Activated CD4-positive, CD25-positive, alpha-beta regulatory T cell treated with anti-CD3 and anti-CD28 coated beads, Interleukin-2, amount 50 U/mL, for 24 hours (primary cell): ENCODE data around the gene CDH15.

Experiments used
- ATAC-seq, 2 donors: fragments of 150-1000 bp; cut with Tn5 transposase; one replicate each; pipeline ENCODE4 v1.10.0; 2021; ENCODE audit warnings: mild to moderate bottlenecking in 1 of 2, moderate library complexity in 1 of 2

CDH15 gene, protein sequence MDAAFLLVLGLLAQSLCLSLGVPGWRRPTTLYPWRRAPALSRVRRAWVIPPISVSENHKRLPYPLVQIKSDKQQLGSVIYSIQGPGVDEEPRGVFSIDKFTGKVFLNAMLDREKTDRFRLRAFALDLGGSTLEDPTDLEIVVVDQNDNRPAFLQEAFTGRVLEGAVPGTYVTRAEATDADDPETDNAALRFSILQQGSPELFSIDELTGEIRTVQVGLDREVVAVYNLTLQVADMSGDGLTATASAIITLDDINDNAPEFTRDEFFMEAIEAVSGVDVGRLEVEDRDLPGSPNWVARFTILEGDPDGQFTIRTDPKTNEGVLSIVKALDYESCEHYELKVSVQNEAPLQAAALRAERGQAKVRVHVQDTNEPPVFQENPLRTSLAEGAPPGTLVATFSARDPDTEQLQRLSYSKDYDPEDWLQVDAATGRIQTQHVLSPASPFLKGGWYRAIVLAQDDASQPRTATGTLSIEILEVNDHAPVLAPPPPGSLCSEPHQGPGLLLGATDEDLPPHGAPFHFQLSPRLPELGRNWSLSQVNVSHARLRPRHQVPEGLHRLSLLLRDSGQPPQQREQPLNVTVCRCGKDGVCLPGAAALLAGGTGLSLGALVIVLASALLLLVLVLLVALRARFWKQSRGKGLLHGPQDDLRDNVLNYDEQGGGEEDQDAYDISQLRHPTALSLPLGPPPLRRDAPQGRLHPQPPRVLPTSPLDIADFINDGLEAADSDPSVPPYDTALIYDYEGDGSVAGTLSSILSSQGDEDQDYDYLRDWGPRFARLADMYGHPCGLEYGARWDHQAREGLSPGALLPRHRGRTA

DNA sequence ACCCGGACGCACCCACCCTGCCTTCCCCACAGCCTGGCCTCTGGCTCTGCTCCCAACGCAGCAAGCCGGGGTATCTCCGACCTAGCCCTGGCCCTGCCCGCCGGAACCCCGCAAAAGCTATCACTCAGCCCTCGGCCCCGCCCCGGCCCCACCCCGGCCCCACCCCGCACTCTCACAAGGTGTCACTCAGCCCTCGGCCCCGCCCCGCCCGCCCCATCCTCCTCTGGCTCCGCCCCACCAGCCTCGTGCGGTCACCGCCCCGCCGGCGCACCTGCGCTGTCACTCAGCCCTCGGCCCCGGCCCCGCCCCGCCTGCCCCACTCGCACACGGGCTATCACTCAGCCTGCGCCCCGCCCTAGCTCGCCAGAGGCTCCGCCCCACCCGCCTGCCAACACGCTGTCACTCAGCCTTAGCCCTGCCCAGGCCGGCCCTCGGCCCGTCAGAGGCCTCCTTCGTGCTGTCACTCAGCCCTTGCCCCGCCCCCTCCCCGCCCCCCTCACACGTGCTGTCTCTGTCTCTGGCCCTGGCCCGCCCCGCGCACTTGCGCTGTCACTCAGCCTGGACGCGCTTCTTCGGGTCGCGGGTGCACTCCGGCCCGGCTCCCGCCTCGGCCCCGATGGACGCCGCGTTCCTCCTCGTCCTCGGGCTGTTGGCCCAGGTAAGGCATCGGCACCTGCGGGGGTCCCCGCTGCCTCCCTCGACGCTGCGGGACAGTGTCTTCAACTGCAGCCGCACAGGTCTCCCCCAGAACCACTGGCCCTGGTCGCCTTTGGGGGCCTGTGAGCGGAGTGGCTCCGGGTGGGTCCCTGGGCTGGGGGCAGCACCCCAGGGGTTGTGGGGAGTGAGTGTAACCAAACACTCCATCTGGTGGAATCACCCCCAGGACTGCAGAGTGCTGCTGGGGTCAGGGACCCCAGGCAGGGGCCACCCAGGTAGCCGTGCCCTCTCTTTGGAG, at the start of gene CDH15:
Gene CDH15 (plus strand): TSS at position 533 of the 955 bp plus-strand sequence. CDS start 84 bp downstream, at position 617.
- ATAC-seq, result peak; percentile 95 to 96

DNA sequence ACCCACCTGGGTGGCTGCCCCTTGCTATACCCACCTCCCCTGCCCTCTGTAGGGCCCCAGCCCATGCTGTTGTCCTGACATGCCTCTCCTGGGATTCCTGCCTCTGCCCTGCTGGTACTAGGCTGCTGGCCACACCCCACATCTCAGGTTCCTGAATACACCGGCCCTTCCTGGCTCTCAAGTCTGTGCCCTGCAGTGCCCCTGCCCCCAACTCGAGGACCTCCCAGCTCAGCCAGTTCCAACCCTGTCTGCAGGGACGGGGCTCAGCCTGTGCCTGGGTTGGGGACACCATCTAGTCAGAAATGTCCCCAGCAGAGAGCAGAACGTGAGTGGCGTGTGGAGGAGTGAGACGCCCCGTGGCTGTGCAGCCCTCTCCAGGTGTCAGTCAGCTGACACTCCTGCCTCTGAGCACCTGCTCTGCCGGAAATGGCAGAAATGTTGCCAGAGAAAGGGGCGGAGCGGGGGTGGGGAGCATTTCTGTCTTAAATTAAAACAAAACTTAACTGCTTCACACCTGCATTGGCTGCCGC, 49.2 kb upstream of the CDH15 start:
- peak; percentile 82 to 86 for ATAC-seq

DNA sequence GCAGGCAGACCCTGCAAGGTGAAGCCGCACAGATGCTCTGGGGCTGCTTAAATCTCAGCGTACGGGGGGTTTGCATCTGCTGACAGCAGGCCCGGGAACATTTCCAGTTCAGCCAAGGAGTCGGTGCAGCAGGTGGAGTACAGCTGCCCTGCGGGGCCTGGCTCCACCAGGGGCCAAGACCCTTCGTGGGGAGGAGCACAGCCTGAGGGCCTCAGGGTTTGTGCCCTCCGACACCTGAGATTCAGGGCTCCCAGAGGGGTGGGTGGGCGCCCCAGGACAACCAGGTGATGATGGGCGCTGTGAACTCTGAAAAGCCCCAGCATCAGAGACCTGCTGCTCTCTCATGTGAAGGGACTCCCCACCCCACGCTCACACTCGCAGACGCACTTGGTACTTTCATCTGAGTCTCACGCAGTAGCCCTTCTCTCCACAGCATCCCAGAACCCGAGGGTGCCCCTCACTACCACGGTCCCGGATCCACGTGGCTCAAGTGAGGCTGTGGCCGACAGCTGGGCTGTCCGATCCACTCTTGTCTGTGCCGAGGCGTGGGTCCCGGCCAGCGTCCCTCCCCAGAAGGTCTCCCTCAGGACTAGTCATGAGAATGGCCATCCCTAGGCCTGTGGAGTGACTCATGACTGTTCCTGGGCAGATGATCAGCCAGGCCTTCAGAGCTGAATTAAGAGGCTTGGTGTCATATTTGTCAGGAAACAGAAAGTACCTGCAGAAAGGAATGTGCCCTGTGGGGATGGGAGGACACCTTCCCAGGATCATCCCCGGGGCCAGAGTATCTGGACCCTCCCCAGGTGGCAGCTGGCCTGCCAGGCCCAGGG, 48.3 kb upstream of the CDH15 start:
- no peak for ATAC-seq

DNA sequence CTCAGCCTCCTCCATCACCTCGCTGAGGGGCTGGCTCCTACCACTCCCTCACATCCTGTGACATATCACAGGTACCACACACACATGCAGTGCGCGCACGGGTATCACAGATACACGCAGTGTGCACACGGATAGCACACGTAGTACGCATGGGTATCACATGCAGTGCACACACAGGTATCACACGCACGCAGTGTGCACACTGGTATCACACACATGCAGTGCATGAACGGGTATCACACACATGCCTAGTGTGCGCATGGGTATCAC, 47.8 kb upstream of the CDH15 start:
- no peak for ATAC-seq

DNA sequence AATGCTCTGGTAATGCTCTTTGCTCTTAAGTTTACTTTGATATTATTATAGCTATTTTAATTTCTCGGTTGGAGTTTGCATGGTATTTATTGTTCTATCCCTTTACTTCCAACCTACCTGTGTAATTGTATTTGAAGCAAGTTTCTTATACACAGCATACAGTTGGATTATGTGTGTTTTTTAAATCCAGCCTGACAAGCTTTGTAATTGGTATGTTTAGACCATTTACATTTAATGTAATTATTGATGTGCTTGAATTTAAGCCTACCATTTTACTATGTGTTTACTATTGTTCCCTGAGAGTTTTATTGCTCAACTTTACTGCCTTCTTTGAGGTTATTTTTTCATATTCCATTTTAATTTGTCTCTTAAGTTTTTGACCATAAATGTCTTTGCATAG, 42.2 kb upstream of the CDH15 start:
- no peak for ATAC-seq

DNA sequence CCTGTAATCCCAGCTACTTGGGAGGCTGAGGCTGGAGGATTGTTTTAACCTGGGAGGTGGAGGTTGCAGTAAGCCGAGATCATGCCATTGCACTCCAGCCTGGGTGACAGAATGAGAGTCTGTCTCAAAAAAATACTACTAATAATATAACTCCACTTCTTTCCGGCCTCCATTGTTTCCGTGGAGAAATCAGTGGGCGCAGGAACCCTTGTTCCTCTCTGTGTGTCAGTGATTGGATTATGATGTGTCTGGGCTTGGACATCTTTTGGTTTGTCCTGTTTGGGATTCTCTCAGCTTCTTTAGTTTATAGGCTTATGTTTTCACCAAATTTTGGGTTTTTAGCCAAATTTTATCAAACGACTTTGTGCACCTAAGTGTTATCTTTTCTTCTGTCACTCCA, 41.1 kb upstream of the CDH15 start:
- ATAC-seq, result no peak

DNA sequence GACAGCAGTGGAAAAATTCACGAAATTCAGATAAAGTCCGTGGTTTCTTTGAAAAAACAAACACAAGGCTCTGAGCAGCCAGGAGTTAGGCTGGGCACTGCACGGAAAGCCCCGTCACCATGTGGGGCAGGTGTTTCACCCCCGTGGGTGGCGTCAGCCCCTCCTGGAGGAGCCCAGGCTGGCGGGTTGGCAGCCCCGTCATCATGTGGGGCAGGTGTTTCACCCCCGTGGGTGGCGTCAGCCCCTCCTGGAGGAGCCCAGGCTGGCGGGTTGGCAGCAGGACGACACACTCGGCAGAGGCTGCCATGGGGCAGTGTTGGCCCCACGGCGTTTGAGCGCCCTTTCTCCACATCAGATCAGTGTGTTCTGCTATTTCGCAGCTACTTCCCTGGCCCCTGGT, 39.8 kb upstream of the CDH15 start:
- no peak for ATAC-seq

DNA sequence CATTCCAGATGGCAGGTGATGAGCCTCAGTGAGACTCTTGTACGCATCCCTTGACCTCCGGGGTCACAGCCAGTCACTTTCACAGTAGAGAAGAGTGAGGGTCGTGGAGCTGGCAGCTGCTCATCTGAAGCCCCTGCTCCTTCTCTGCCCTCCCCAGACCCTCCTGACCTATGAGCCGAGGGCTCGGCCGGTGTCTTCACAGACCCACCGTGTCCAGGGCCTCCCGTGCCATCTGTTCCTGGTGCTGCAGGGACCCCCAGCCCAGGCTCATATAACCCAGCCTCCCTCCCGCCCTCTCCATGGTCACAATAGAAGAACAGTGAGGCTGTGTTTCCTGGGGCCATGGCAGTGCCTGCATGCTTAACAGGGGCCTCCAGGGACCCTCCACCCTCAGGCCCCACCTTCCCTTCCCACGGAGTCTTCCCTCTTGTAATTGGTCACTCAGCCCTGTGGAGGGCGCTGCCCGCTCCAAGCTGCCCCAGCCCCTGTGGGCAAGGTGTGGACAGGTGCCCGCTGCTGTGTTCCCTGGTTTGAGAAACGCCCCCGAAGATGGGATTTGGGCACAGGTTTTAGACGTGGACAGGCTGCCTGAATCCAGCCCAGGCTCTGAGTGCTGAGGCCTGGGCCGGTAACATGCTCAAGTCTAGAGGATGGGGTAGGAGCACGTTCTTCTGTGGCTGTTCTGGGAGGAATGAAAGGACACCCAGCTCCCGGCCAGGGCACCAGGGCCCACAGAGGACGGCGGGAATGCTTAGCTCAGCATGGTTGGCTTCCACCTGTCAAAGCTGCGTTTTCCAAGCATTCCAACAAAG, 39.1 kb upstream of the CDH15 start:
- ATAC-seq, result no peak

DNA sequence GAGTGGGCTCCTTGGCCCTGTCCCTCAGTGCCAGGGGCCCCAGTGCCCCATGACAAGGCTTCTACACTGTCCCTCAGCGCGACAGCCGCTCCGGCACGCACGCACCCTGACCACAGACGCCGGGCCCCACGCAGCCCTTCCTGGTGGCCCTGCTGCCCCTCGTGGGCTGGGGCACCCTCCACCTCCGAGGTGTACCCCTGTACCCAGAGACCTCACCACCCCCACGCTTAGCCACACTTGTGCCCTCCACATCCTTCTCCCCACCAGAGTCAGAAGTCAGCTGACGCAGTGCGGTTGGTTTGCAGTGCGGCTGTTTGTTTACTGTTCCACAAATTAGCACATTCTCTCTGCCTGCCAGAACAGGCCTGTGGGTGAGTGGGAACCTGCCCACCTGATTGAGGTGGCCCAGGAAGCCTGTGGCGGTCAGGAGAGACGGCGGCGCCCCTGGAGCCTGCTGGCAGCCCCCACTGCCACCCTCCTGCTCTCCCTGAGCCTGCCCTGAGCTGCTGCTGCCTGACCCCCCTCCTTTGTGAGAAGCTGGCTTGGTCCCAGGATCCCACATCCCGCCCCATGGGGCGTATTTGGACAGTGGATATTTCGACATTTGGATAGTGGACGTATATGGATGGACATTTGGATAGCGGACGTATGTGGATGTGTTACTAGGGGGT, 38.0 kb upstream of the CDH15 start:
- ATAC-seq, result no peak

DNA sequence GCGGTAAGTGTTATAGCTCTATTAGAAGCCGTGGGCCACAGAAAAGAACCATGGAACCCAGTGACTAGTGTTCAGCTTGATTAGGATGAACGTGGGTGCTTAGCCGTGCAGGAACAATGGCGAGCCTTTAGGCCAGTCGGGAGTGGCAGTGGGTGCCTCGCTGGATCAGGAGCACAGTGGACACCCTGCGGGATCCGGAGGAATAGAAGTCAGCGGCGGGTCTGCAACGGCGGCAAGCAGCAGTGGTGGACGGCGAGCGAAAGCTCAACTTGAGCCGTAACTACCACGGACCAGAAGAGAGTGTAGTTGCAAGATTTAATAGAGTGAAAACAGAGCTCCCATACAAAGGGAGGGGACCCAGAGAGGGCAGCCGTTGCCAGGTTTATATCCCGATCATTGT, 37.3 kb upstream of the CDH15 start:
- no peak for ATAC-seq

DNA sequence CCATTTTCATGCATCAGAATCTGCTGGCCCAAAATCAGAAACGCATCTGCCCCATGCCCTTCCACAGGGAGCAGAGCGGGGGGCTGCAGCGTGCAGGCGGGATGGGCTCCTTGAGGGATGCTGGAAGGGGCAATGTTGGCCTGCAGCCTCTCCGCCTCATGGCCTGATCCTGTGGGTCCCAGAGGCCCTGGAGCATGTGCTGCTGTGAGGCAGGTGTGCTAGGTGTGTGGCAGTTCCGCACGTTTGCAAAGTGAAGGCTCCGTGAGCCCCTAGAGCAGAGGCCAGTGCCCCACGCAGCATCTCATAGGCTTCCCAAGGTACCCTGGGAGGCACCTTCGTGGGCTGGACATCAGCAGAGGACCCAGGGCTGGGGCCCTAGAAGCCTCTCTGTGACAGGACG, 36.4 kb upstream of the CDH15 start:
- no peak for ATAC-seq

DNA sequence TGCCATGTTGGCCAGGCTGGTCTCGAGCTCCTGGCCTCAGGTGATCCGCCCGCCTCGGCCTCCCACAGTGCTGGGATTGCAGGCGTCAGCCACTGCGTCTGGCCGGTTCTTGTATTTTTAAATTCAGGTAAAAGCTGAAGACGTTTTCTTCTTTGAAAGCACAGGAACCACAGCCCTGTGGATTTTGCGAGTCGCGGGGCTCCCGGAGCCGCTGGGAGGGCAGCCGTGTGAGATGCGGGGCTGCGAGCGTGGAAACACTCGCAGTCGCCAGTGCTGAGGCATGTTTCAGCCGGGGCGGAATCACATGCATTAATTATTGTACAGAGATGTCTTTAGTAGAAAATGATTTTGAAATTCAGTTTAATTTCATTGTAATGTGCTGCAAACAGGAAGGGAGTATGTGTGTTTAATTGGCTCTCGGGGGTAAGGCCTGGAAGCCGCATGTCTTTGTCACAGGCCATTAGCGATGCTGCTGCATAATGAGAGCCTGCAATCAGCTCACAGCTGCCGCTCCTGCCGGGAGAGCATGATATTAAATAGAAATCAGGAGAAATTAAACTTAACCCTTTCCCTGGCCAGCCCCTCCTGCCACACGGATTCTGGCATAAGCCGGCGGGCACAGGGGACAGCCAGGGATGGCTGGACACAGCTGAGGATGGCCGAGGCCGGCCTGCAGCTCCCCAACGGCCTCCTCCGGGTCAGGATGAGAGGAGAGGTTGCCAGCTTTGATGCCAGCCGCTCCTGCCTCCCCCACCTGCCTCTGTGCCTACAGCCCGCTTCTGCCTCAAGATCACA, 35.4 kb upstream of the CDH15 start:
- no peak for ATAC-seq

DNA sequence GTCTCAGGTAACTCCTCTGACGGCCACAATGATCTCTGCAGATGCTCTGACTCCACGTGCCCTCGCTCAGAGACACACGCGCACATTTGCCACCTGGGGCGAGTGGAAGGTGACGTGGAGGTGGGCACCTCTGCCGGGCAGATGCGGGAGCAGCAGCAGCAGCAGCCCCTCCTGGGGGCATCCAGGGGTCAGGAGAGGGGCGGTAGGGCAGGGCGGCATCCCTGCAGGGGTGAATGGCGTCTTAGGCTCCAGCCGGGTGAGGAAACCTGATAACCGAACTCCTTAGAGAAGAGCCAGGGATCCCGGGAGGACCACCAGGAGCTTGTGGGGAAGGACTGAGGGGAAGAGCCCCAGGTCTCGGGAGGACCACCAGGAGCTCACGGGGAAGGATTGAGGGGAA, 34.6 kb upstream of the CDH15 start:
- ATAC-seq, result no peak

DNA sequence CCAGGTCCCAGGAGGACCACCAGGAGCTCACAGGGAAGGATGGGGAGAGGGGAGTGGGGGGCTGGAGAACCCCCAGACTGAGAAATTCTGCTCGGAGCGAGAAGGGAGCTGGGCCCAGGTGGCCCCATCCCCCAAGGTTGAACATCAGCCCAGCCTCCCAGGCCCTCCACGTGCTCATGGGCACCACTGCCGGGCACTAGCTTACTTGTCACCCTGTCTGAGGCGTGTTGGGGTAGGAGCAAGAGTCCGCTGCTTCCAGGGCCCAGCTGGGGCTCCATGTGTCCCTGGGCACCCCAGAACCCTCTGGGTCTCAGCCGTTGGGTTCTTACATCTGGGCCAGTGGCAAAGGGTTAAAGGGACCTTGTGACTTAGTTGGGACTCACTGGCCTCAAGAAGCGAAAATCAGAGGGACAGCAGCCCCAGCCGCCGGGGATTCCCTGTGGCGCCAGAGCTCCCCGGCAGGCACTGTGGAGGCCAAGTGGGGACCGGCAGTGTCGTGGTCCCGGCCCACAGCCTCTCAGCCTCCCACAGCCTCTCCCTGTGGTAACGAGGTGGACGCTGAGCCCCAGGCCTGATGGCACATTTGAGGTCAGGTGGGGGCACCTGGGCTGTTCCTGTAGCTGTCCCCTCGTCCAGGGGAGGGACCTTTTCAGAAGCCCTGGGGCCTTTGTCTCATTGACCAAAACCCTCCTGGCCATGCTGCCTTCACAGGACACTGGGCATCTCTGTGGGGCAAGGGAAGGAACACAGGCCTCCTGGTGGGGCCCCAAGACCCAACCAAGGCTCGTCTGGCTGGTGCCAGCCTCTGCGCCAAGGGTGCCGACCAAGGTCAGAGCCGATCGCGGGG, 33.7 kb upstream of the CDH15 start:
- no peak for ATAC-seq

DNA sequence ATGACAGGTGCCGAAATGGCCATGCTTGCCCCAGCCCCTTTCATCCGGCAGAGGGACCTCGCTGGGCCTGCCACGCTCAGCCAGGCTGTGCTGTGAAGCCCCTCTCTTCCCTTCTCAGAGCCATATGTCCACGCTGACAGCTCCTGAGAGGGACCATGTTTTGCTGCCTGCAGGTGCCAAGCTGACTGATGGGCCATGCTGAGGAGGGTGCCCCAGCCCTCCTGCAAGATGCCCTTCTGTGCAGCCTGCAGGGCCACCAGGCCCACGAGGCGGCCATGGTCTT, 33.1 kb upstream of the CDH15 start:
- no peak for ATAC-seq

DNA sequence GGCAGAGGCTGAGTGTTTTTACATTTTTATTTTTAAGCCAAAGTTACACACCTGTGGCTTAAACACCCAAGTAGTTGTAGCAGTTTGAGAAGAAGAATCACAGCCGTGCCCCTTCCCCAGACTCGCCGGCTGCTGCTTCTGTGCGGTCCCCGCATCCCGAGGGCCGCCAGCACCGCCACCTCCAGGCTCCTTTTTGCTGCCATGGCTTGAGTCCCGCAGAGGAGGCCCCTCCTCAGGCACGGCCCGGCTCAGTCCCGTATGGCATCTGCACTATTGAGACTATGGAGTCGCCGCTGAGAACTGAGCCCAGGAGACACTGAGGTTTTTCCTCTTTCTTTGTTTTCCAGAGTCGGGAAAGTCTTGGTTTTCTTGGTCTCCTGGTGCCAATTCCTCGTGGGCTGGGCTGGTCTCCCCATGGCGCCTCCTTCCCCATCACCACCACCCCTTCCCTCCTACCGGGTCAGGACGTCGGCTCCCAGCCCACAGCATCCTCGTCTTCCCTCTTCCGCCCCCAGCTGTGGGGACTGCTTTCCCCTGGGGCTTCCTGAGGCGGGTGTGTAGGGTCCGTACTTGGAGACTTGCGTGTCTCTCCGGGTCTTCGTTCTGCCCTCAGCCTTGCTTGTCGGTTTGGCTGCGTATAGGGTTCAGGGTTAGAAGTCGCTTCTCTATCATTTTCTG, 32.6 kb upstream of the CDH15 start:
- ATAC-seq, result no peak

DNA sequence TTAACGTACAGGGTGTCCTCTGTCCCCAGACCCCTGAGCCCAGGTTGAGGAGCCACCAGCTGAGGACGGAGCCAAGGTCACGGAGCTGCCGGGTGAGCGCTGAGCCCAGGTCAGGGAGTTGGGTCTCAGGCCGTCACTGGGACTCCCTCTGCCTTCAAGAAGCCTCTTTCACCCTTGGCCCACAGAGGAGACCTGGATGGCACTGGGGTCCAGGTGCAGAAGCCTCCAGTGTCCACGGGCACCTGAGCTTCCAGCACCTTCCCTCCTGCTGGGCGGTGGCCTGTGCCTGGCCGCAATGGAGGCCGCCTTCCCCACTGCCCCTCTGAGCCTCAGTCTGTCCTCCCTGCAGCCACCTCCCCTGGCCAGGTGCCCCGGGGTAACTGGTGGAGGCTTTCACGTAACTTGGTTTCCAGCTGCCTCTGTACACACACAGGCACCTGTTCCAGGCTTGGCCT, 31.6 kb upstream of the CDH15 start:
- no peak for ATAC-seq

DNA sequence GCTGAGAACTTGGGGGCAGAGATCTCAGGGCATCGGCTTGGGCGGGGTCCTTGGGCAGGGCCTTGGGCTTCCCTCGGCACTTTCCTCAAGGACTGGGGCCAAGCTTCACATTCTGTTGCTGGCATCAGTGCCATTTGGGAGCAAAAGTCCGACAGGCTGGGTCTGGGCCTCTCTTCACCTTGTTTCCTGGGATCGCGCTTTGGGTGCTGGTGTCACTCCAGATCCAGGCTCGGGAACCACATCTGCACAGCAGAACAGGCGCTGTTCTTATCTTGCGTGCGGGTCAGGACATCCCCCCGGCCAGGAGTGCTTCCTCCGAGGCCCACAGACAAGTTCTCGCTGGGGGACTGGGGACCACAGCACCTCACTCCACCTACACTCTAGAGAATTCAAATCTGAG, 31.1 kb upstream of the CDH15 start:
- ATAC-seq, result no peak
